ENCODE measurements around the gene GALNT5. TPM values are rescaled to one million over a fixed set of nuclear protein-coding genes. Genes with fewer than 3 reads are reported as not detected.

The GALNT5 gene
- total RNA-seq, 2 experiments from 2014 or later, result 0.04 TPM; not detected in 1

Other genes with a start within 250 kb of the GALNT5 start
- 1 to 10 TPM; 1.0 to 1.8 TPM for gene ERMN, start 68.1 kb downstream of the GALNT5 start, total RNA-seq
- 100 to 1,000 TPM; 470 to 536 TPM for gene CYTIP, start 186.4 kb downstream of the GALNT5 start, total RNA-seq